ENCODE measurements around the gene CUL4A. TPM values are rescaled to one million over a fixed set of nuclear protein-coding genes. Genes with fewer than 3 reads are reported as not detected.

The CUL4A gene
- total and polyA plus RNA-seq, 2 donors (not counting 3 experiments of a cell fraction or from before 2014, with no cell fraction given): 37.9 to 80.0 TPM

DNA sequence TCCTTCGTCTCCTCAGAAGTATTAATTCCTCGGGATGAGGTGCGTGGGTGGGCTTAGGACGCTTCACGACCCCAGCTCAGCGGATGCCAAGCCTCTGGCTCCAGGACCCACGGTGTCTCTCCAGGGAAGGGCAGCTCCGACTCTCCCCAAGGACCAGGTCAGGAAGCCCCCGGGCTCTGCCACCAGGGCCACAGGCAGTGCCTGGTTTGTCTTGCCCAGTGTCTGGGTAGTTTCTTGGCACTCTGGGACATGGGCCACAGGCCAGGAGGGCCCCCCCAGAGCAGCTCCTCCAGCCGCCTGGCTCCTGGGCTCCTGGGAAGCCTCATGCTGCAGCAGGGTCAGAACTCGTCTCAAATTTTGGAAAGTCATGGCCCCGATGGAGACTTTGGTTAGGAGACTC lies 48.4 kb upstream of the CUL4A start:
- Histone ChIP-seq H3K4me3 (replicated peaks in 1 of 3; ENCODE audit: insufficient read depth in 1 of 3, low read depth in 1 of 3, low read length in 3 of 3) (no peak overlapping the region), H3K4me2 (ENCODE audit: insufficient read depth, low read length) (no peak overlapping the region), H3K9me1 (replicated peaks; ENCODE audit: control insufficient read depth, extremely low read depth, insufficient read depth, low read length) (no peaks in the 10 kb centered on the region), H2AFZ (ENCODE audit: low read depth, low read length) (no peak overlapping the region), H3K9ac (replicated peaks; ENCODE audit: extremely low read depth, insufficient read depth, low read length) (no peak overlapping the region), H3K79me2 (ENCODE audit: control insufficient read depth, insufficient read depth, low read length) (no peaks in the 10 kb centered on the region), H4K20me1 (replicated peaks; ENCODE audit: control insufficient read depth, extremely low read depth, insufficient read depth, low read length) (no peaks in the 10 kb centered on the region), H3K27me3 (ENCODE audit: control insufficient read depth in 2 of 2, insufficient read depth in 2 of 2, low read length in 2 of 2) (peaks cover 2% of the 10 kb centered on the region in 2 experiments), H3K36me3 (ENCODE audit: control insufficient read depth in 2 of 2, extremely low read depth in 1 of 2, insufficient read depth in 2 of 2, low read length in 2 of 2) (no peaks in the 10 kb centered on the region), H3K9me3 (replicated peaks; ENCODE audit: control insufficient read depth, insufficient read depth, low read length) (no peaks in the 10 kb centered on the region), H3K27ac (ENCODE audit: insufficient read depth, low read depth, low read length) (no peak overlapping the region), H3K4me1 (ENCODE audit: control insufficient read depth, extremely low read depth, insufficient read depth, low read length) (no peaks in the 10 kb centered on the region)
- CTCF ChIA-PET: no interaction called here
- DNase-seq (ENCODE audit: low read depth, low spot score): no peak
- POLR2A ChIA-PET: no interaction called here
- TF ChIP-seq, protein P1, sequence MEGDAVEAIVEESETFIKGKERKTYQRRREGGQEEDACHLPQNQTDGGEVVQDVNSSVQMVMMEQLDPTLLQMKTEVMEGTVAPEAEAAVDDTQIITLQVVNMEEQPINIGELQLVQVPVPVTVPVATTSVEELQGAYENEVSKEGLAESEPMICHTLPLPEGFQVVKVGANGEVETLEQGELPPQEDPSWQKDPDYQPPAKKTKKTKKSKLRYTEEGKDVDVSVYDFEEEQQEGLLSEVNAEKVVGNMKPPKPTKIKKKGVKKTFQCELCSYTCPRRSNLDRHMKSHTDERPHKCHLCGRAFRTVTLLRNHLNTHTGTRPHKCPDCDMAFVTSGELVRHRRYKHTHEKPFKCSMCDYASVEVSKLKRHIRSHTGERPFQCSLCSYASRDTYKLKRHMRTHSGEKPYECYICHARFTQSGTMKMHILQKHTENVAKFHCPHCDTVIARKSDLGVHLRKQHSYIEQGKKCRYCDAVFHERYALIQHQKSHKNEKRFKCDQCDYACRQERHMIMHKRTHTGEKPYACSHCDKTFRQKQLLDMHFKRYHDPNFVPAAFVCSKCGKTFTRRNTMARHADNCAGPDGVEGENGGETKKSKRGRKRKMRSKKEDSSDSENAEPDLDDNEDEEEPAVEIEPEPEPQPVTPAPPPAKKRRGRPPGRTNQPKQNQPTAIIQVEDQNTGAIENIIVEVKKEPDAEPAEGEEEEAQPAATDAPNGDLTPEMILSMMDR (IDR thresholded peaks at IDR 0.05; ENCODE audit: extremely low read depth in 1 of 2, insufficient read depth in 1 of 2, low read depth in 1 of 2, low read length in 2 of 2): no peak
- no peak for TF ChIP-seq JUN (IDR thresholded peaks at IDR 0.05; ENCODE audit: borderline replicate concordance, insufficient read depth, insufficient read length, low read depth)
- TF ChIP-seq GATA2 (IDR thresholded peaks at IDR 0.05; ENCODE audit: insufficient read depth, insufficient read length, low read depth, low read length): no peak
- TF ChIP-seq POLR2AphosphoS5 (IDR thresholded peaks at IDR 0.05; ENCODE audit: insufficient read depth, low read depth, low read length): no peak
- TF ChIP-seq FOS (IDR thresholded peaks at IDR 0.05; ENCODE audit: borderline replicate concordance, insufficient read depth, low read length): no peak
- no peak for TF ChIP-seq MYC (IDR thresholded peaks at IDR 0.05; ENCODE audit: low read depth, low read length)
- TF ChIP-seq, protein P2, sequence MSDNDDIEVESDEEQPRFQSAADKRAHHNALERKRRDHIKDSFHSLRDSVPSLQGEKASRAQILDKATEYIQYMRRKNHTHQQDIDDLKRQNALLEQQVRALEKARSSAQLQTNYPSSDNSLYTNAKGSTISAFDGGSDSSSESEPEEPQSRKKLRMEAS (IDR thresholded peaks at IDR 0.05; ENCODE audit: insufficient read depth, insufficient read length): no peak
- TF ChIP-seq POLR2A (IDR thresholded peaks at IDR 0.05; ENCODE audit: low read depth, low read length): no peak
- TF ChIP-seq EZH2 (IDR thresholded peaks at IDR 0.05; ENCODE audit: borderline replicate concordance, low read depth, low read length, severe bottlenecking): no peak
- BruUV-seq (replicated peaks): no TSS peak
- intact Hi-C loops (cut with micrococcal nuclease) (no loop called here), dilution Hi-C loops (cut with MboI; ENCODE audit: extremely low pct_ligation_motif_present, low sequenced_read_pairs) (no loop called here)
- FAIRE-seq: no peak

Data from endothelial cell of umbilical vein (primary cell).